Measurements from ENCODE around the gene NR6A1.

NR6A1 gene

DNA sequence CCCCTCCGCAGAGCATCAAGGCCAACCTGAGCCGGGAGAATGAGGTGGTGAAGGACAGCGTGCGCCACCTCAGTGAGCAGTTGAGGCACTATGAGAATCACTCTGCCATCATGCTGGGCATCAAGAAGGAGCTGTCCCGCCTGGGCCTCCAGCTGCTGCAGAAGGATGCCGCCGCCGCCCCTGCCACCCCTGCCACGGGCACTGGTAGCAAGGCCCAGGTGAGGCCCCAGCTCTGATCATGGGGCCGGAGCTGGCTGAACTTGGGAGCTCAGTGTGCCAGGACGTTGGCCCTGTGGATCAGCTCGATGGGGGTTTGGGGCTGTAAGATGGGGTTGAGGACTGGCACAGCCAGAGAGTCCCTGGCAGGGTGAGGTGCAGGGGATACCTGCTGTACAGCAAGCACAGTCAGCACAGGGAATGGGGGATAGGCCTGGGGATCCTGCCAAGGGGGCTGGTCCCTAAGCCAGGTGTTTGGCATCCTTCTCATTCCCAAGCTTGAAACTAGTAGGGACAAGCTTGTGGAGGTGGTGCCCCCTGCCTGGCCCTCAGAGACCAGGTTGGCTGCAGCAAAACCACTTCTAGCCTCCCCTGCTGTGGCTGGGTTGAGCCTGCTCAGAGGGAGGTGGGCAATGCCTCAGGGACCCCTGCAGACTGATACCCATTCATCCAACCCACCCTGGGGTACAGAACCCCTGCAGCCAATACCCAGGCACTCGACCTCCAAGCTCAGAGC is 28.3 kb upstream of the NR6A1 start:
- Histone ChIP-seq H4K91ac (ENCODE audit: low read length) (no peak overlapping the region), H3K9me3 (ENCODE audit: control insufficient read depth, low read length) (no peaks in the 10 kb centered on the region), H3K4me3 (ENCODE audit: insufficient read depth in 1 of 2, low read depth in 1 of 2, low read length in 2 of 2) (peak overlapping the region in 1 of 2 experiments; percentile 7), H3K4me2 (ENCODE audit: low read length, poor library complexity, severe bottlenecking) (no peak overlapping the region), H3K18ac (ENCODE audit: low read depth in 1 of 2, low read length in 2 of 2) (no peak overlapping the region), H3K4ac (ENCODE audit: low read depth in 1 of 2, low read length in 2 of 2) (no peak overlapping the region), H3K36me3 (ENCODE audit: control insufficient read depth in 1 of 2, insufficient read depth in 2 of 2, low read depth in 1 of 2, low read length in 2 of 2) (peaks cover 13 to 42% of the 10 kb centered on the region in 2 experiments), H2BK15ac (ENCODE audit: low read depth, poor library complexity, severe bottlenecking) (no peak overlapping the region), H2BK120ac (ENCODE audit: low read depth, low read length) (no peak overlapping the region), H4K8ac (ENCODE audit: low read length) (no peak overlapping the region), H3K14ac (ENCODE audit: low read length in 2 of 2) (no peak overlapping the region), H3K9ac (ENCODE audit: low read length) (no peak overlapping the region), H3K27me3 (ENCODE audit: control insufficient read depth in 1 of 2, insufficient read depth in 1 of 2, low read length in 2 of 2) (no peaks in the 10 kb centered on the region), H3K23ac (ENCODE audit: low read length in 2 of 2) (no peak overlapping the region), H2AK5ac (ENCODE audit: low read length, severe bottlenecking) (no peak overlapping the region), H3K27ac (ENCODE audit: low read length, poor library complexity, severe bottlenecking) (no peak overlapping the region), H3K4me1 (ENCODE audit: control insufficient read depth, insufficient read depth, low read depth, low read length) (peaks cover 13% of the 10 kb centered on the region), H2AFZ (ENCODE audit: low read depth, low read length) (no peak overlapping the region), H2BK12ac (ENCODE audit: low read length in 2 of 2) (no peak overlapping the region), H3K79me1 (replicated peaks; ENCODE audit: low read length, poor library complexity, severe bottlenecking) (no peaks in the 10 kb centered on the region), H2BK5ac (ENCODE audit: low read depth, low read length, poor library complexity, severe bottlenecking) (no peak overlapping the region)
- no peak for DNase-seq
- 82% methylated on average over 13 of the region's 13 CpGs for WGBS

DNA sequence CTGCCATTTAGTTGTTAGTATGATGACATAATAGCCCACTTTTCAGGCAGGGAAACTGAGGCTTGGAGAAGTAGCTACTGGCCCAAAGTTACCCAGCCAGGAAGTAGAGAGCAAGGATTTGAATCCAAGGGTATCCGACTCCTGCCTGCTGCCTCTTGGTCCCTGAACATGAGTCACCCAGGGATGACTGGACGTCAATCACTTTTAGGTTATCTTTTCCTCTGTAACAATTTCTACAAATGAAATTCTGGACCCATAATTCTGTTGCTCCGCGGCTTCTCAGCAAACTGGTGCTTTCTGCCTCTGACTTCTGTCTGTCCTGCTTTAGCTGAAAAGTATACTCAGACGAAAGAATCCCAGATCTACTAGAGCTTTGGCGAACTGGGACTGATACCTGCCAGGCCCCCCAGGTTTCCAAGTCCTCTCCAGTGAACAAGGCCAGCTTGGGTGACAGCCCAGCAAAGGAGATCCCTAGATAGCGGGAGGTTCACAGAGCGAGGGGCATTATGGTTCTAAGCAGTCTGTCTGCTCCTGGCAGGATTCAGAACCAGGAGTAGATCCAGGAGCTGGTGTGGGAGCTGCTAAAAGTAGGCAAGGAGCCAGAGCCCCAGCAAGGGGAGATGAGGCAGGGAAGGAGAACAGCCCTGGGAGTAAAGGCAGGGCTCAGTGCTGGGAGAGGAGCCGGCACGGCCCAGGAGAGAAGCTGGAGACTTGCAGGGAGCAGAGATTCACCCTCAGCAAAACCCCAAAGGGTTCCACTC is 26.4 kb upstream of the NR6A1 start:
- Histone ChIP-seq H3K27me3 (ENCODE audit: control insufficient read depth in 1 of 2, insufficient read depth in 1 of 2, low read length in 2 of 2) (no peaks in the 10 kb centered on the region), H2BK120ac (ENCODE audit: low read depth, low read length) (no peak overlapping the region), H3K4ac (ENCODE audit: low read depth in 1 of 2, low read length in 2 of 2) (no peak overlapping the region), H4K91ac (ENCODE audit: low read length) (no peak overlapping the region), H3K36me3 (ENCODE audit: control insufficient read depth in 1 of 2, insufficient read depth in 2 of 2, low read depth in 1 of 2, low read length in 2 of 2) (peaks cover 13 to 33% of the 10 kb centered on the region in 2 experiments), H3K23ac (ENCODE audit: low read length in 2 of 2) (no peak overlapping the region), H3K4me1 (ENCODE audit: control insufficient read depth, insufficient read depth, low read depth, low read length) (peaks cover 18% of the 10 kb centered on the region), H4K8ac (ENCODE audit: low read length) (no peak overlapping the region), H2AFZ (ENCODE audit: low read depth, low read length) (no peak overlapping the region), H3K14ac (ENCODE audit: low read length in 2 of 2) (no peak overlapping the region), H2BK12ac (ENCODE audit: low read length in 2 of 2) (no peak overlapping the region), H3K4me3 (ENCODE audit: insufficient read depth in 1 of 2, low read depth in 1 of 2, low read length in 2 of 2) (no peak overlapping the region), H3K18ac (ENCODE audit: low read depth in 1 of 2, low read length in 2 of 2) (no peak overlapping the region), H2BK5ac (ENCODE audit: low read depth, low read length, poor library complexity, severe bottlenecking) (no peak overlapping the region), H3K9ac (ENCODE audit: low read length) (peak overlapping the region; percentile 28), H2AK5ac (ENCODE audit: low read length, severe bottlenecking) (no peak overlapping the region), H2BK15ac (ENCODE audit: low read depth, poor library complexity, severe bottlenecking) (no peak overlapping the region), H3K9me3 (ENCODE audit: control insufficient read depth, low read length) (no peaks in the 10 kb centered on the region), H3K4me2 (ENCODE audit: low read length, poor library complexity, severe bottlenecking) (no peak overlapping the region), H3K27ac (ENCODE audit: low read length, poor library complexity, severe bottlenecking) (no peak overlapping the region), H3K79me1 (replicated peaks; ENCODE audit: low read length, poor library complexity, severe bottlenecking) (peaks cover under 1% of the 10 kb centered on the region)
- 85% methylated on average over 8 of the region's 10 CpGs for WGBS
- DNase-seq = no peak

DNA sequence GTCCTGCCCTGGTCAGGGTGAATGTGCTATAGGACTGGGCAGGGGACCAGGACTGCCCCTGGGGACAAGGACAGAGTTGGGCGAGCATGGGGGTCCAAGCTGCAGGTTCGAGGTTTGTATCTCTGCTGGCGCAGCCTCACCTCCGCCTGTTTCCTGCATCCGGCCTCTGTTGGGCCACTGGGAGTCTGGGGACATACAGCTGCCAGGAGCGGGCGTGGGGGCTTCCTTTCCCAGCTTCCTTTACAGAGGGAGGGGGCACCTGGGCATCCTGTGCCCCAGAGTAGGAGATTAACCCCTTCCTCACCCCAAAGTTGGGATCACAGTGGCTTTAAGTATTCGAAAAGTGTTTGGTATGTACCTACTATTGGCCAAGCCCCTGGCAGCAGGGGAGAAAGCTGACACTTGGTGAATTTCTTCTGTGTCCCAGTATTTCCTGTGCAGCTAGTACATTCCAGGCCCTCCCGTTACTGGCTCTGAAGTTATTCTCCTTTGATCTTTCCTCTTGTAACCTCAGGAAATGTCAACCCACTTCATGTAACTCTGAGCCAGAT is 24.8 kb upstream of the NR6A1 start:
- 66% methylated on average over 7 of the region's 9 CpGs for WGBS
- Histone ChIP-seq H2BK15ac (ENCODE audit: low read depth, poor library complexity, severe bottlenecking) (no peak overlapping the region), H3K4ac (ENCODE audit: low read depth in 1 of 2, low read length in 2 of 2) (no peak overlapping the region), H3K9ac (ENCODE audit: low read length) (no peak overlapping the region), H4K8ac (ENCODE audit: low read length) (peak overlapping the region; percentile 1), H3K18ac (ENCODE audit: low read depth in 1 of 2, low read length in 2 of 2) (peak overlapping the region in 1 of 2 experiments; percentile 54), H3K4me1 (ENCODE audit: control insufficient read depth, insufficient read depth, low read depth, low read length) (peaks cover 19% of the 10 kb centered on the region), H3K27ac (ENCODE audit: low read length, poor library complexity, severe bottlenecking) (no peak overlapping the region), H3K9me3 (ENCODE audit: control insufficient read depth, low read length) (no peaks in the 10 kb centered on the region), H2AFZ (ENCODE audit: low read depth, low read length) (no peak overlapping the region), H3K4me2 (ENCODE audit: low read length, poor library complexity, severe bottlenecking) (no peak overlapping the region), H3K36me3 (ENCODE audit: control insufficient read depth in 1 of 2, insufficient read depth in 2 of 2, low read depth in 1 of 2, low read length in 2 of 2) (peaks cover 9 to 33% of the 10 kb centered on the region in 2 experiments), H2BK120ac (ENCODE audit: low read depth, low read length) (no peak overlapping the region), H3K23ac (ENCODE audit: low read length in 2 of 2) (no peak overlapping the region), H2BK12ac (ENCODE audit: low read length in 2 of 2) (peak overlapping the region in 1 of 2 experiments; percentile 48), H3K14ac (ENCODE audit: low read length in 2 of 2) (peak overlapping the region in 1 of 2 experiments; percentile 88), H3K4me3 (ENCODE audit: insufficient read depth in 1 of 2, low read depth in 1 of 2, low read length in 2 of 2) (no peak overlapping the region), H3K79me1 (replicated peaks; ENCODE audit: low read length, poor library complexity, severe bottlenecking) (peaks cover 1% of the 10 kb centered on the region), H2BK5ac (ENCODE audit: low read depth, low read length, poor library complexity, severe bottlenecking) (no peak overlapping the region), H2AK5ac (ENCODE audit: low read length, severe bottlenecking) (peak overlapping the region; percentile 40), H3K27me3 (ENCODE audit: control insufficient read depth in 1 of 2, insufficient read depth in 1 of 2, low read length in 2 of 2) (no peaks in the 10 kb centered on the region), H4K91ac (ENCODE audit: low read length) (peak overlapping the region; percentile 9)
- DNase-seq = no peak

- peaks cover 19% of the 10 kb centered on the region for H3K4me1 ChIP-seq (ENCODE audit: control insufficient read depth, insufficient read depth, low read depth, low read length)
- no peak overlapping the region for H3K23ac ChIP-seq (ENCODE audit: low read length in 2 of 2)
- H3K4ac ChIP-seq (ENCODE audit: low read depth in 1 of 2, low read length in 2 of 2) = no peak overlapping the region
- H3K4me2 ChIP-seq (ENCODE audit: low read length, poor library complexity, severe bottlenecking) = no peak overlapping the region
- H4K8ac ChIP-seq (ENCODE audit: low read length) = no peak overlapping the region
- WGBS = 92% methylated on average over 11 of the region's 11 CpGs
- peaks cover 13 to 38% of the 10 kb centered on the region in 2 experiments for H3K36me3 ChIP-seq (ENCODE audit: control insufficient read depth in 1 of 2, insufficient read depth in 2 of 2, low read depth in 1 of 2, low read length in 2 of 2)
- no peak overlapping the region for H2BK5ac ChIP-seq (ENCODE audit: low read depth, low read length, poor library complexity, severe bottlenecking)
- H3K9me3 ChIP-seq (ENCODE audit: control insufficient read depth, low read length) = no peaks in the 10 kb centered on the region
- no peak overlapping the region for H2AFZ ChIP-seq (ENCODE audit: low read depth, low read length)
- H4K91ac ChIP-seq (ENCODE audit: low read length) = no peak overlapping the region
- no peak for DNase-seq
- H3K14ac ChIP-seq (ENCODE audit: low read length in 2 of 2) = no peak overlapping the region
- no peak overlapping the region for H2BK15ac ChIP-seq (ENCODE audit: low read depth, poor library complexity, severe bottlenecking)
- H2BK120ac ChIP-seq (ENCODE audit: low read depth, low read length) = no peak overlapping the region
- peak overlapping the region; percentile 35 for H2AK5ac ChIP-seq (ENCODE audit: low read length, severe bottlenecking)
- H3K18ac ChIP-seq (ENCODE audit: low read depth in 1 of 2, low read length in 2 of 2) = no peak overlapping the region
- peaks cover 1% of the 10 kb centered on the region for H3K79me1 ChIP-seq (replicated peaks; ENCODE audit: low read length, poor library complexity, severe bottlenecking)
- no peak overlapping the region for H2BK12ac ChIP-seq (ENCODE audit: low read length in 2 of 2)
- H3K27ac ChIP-seq (ENCODE audit: low read length, poor library complexity, severe bottlenecking) = no peak overlapping the region
- no peak overlapping the region for H3K9ac ChIP-seq (ENCODE audit: low read length)
- H3K27me3 ChIP-seq (ENCODE audit: control insufficient read depth in 1 of 2, insufficient read depth in 1 of 2, low read length in 2 of 2) = no peaks in the 10 kb centered on the region
- no peak overlapping the region for H3K4me3 ChIP-seq (ENCODE audit: insufficient read depth in 1 of 2, low read depth in 1 of 2, low read length in 2 of 2)
Measured at GRCh38 chr9:124794902-124795491, 23.9 kb upstream of the NR6A1 start.
